ENCODE results near the gene EPX.

GRCh38 chr17:58227733-58228132 lies 35.2 kb downstream of the EPX start:
- no peak for TF ChIP-seq POLR2A (IDR thresholded peaks at IDR 0.05; ENCODE audit: low read length)
- no peak for TF ChIP-seq CTCF (IDR thresholded peaks at IDR 0.05)
- TF ChIP-seq KDM1A (IDR thresholded peaks at IDR 0.05; ENCODE audit: low read depth) = no peak
- TF ChIP-seq BHLHE40 (IDR thresholded peaks at IDR 0.05; ENCODE audit: low read depth, low read length) = no peak
- TF ChIP-seq RNF2 (IDR thresholded peaks at IDR 0.05; ENCODE audit: borderline replicate concordance, low read depth) = no peak
- TF ChIP-seq EP300 (IDR thresholded peaks at IDR 0.05) = no peak
- no peak for TF ChIP-seq ESRRA (IDR thresholded peaks at IDR 0.05; ENCODE audit: borderline replicate concordance, low read length)
- no peak for TF ChIP-seq HMGXB4 (CRISPR knock-in tag; IDR thresholded peaks at IDR 0.05; ENCODE audit: borderline replicate concordance)
- no peak for TF ChIP-seq MAZ (IDR thresholded peaks at IDR 0.05; ENCODE audit: borderline replicate concordance, low read depth, low read length)
- no peak for TF ChIP-seq JUN (IDR thresholded peaks at IDR 0.05)
- TF ChIP-seq REST (IDR thresholded peaks at IDR 0.05) = no peak
- no peak for TF ChIP-seq MAX (IDR thresholded peaks at IDR 0.05)
